Spinal cord (tissue), 10 donors: ENCODE results near the gene STARD3. TPM values are rescaled to one million over a fixed set of nuclear protein-coding genes. Genes with fewer than 3 reads are reported as not detected.
A peak's percentile ranks its signal among the peaks of the same experiment; 100 is the strongest.

ENCODE experiments used
- DNase-seq, 6 donors: peaks; one replicate each; pipeline versions ENCODE4 v3.0.0 to v3.0.0-alpha.2; 2013 to 2015; ENCODE audit warnings: low spot score in 6 of 6, low read depth in 4 of 6
- H3K27ac ChIP-seq: one replicate; pipeline ENCODE4 v1.5.1; 2013; ENCODE audit warnings: low read depth, low read length, control low read depth
- H3K27me3 ChIP-seq: one replicate; pipeline ENCODE4 v1.6.1; 2013; ENCODE audit warnings: low read length; ENCODE audit not compliant: control insufficient read depth, insufficient read depth
- H3K36me3 ChIP-seq: one replicate; pipeline ENCODE4 v1.6.1; 2013; ENCODE audit warnings: low read length; ENCODE audit not compliant: control insufficient read depth, insufficient read depth
- H3K4me1 ChIP-seq: one replicate; pipeline ENCODE4 v1.6.1; 2013; ENCODE audit warnings: low read length; ENCODE audit not compliant: control insufficient read depth, insufficient read depth
- H3K4me3 ChIP-seq: one replicate; pipeline ENCODE4 v1.5.1; 2013; ENCODE audit warnings: low read depth, low read length, control low read depth
- H3K9me3 ChIP-seq: one replicate; pipeline ENCODE4 v1.6.1; 2013; ENCODE audit warnings: low read length; ENCODE audit not compliant: control insufficient read depth, insufficient read depth
- WGBS: methylation state at CpG from one replicate; pipeline ENCODE4 v1.1.5; 2013; ENCODE audit warnings: missing lambda C conversion rate; ENCODE audit not compliant: insufficient coverage; 5-methylcytosine and 5-hydroxymethylcytosine counted together
- polyA plus RNA-seq, 2 donors: library from polyadenylated mRNA; unstranded; fragments of 120-200 nt; gene quantifications; one replicate each; pipeline ENCODE4 v1.2.1, GENCODE V29; 2013; ENCODE audit not compliant: insufficient read length in 2 of 2
- total RNA-seq, 2 donors: library from RNA; depleted of rRNA in 1 of 2; stranded (reverse); fragments of 120-200 nt in 1 of 2; fragments of >200 nt in 1 of 2; gene quantifications; one replicate each; pipeline versions ENCODE4 v1.2.3 to v1.2.4, GENCODE V29; 2013 to 2014
- donor health status: healthy.

STARD3 gene
- total and polyA plus RNA-seq, 4 donors, result 17.2 to 76.8 (median 49.4) TPM

GRCh38 chr17:39618956-39619785, 17.8 kb upstream of the STARD3 start:
- no peaks in the 10 kb centered on the region for H3K36me3 ChIP-seq
- 58% methylated on average over 6 of the region's 13 CpGs for WGBS
- H3K9me3 ChIP-seq, result no peaks in the 10 kb centered on the region
- peak overlapping the region; percentile 37 for H3K4me3 ChIP-seq
- H3K27me3 ChIP-seq, result peaks cover 6% of the 10 kb centered on the region
- no peak overlapping the region for H3K27ac ChIP-seq
- peak in 1 of 6 donors; percentile 43 for DNase-seq
- H3K4me1 ChIP-seq, result peaks cover 38% of the 10 kb centered on the region

- no CpG with 5 or more reads among the region's 1 CpG for WGBS
- no peak overlapping the region for H3K27ac ChIP-seq
- no peaks in the 10 kb centered on the region for H3K9me3 ChIP-seq
Observed at GRCh38 chr17:39619786-39620101, 17.2 kb upstream of the STARD3 start.

GRCh38 chr17:39621523-39622379, 15.2 kb upstream of the STARD3 start:
- Histone ChIP-seq H3K36me3 (no peaks in the 10 kb centered on the region), H3K27me3 (peaks cover 20% of the 10 kb centered on the region), H3K4me3 (no peak overlapping the region), H3K9me3 (no peaks in the 10 kb centered on the region), H3K4me1 (peaks cover 60% of the 10 kb centered on the region), H3K27ac (no peak overlapping the region)
- WGBS, result 6% methylated on average over 22 of the region's 26 CpGs
- peak; percentile 69 to 96 (median 82) for DNase-seq

More at GRCh38 chr17:39619786-39620101, 17.2 kb upstream of the STARD3 start:
- no peak overlapping the region for H3K4me3 ChIP-seq
- H3K4me1 ChIP-seq, result peaks cover 40% of the 10 kb centered on the region
- peaks cover 8% of the 10 kb centered on the region for H3K27me3 ChIP-seq
- no peak for DNase-seq
- H3K36me3 ChIP-seq, result no peaks in the 10 kb centered on the region

GRCh38 chr17:39622380-39623006, 14.5 kb upstream of the STARD3 start:
- no peak overlapping the region for H3K4me3 ChIP-seq
- 71% methylated on average over 6 of the region's 16 CpGs for WGBS
- peaks cover 25% of the 10 kb centered on the region for H3K27me3 ChIP-seq
- peaks cover 59% of the 10 kb centered on the region for H3K4me1 ChIP-seq
- H3K27ac ChIP-seq, result no peak overlapping the region
- no peaks in the 10 kb centered on the region for H3K36me3 ChIP-seq
- no peaks in the 10 kb centered on the region for H3K9me3 ChIP-seq
- no peak for DNase-seq

- Histone ChIP-seq H3K36me3 (no peaks in the 10 kb centered on the region), H3K4me1 (peaks cover 64% of the 10 kb centered on the region), H3K27me3 (peaks cover 32% of the 10 kb centered on the region), H3K9me3 (no peaks in the 10 kb centered on the region), H3K4me3 (no peak overlapping the region), H3K27ac (no peak overlapping the region)
- peak in 4 of 6 donors; percentile 64 to 92 (median 79) for DNase-seq
- WGBS, result 6% methylated on average over 7 of the region's 16 CpGs
Observed at GRCh38 chr17:39623356-39623950, 13.5 kb upstream of the STARD3 start.

GRCh38 chr17:39624313-39624712, 12.6 kb upstream of the STARD3 start:
- WGBS, result 56% methylated on average over 7 of the region's 8 CpGs
- peaks cover 64% of the 10 kb centered on the region for H3K4me1 ChIP-seq

GRCh38 chr17:39625198-39625785, 11.7 kb upstream of the STARD3 start:
- Histone ChIP-seq H3K4me3 (no peak overlapping the region), H3K27me3 (peaks cover 32% of the 10 kb centered on the region), H3K4me1 (peaks cover 69% of the 10 kb centered on the region), H3K27ac (no peak overlapping the region), H3K36me3 (peaks cover 4% of the 10 kb centered on the region), H3K9me3 (no peaks in the 10 kb centered on the region)
- peak in 1 of 6 donors; percentile 65 for DNase-seq
- 67% methylated on average over 3 of the region's 5 CpGs for WGBS

More at GRCh38 chr17:39624313-39624712, 12.6 kb upstream of the STARD3 start:
- no peaks in the 10 kb centered on the region for H3K36me3 ChIP-seq
- H3K27me3 ChIP-seq, result peaks cover 32% of the 10 kb centered on the region
- no peaks in the 10 kb centered on the region for H3K9me3 ChIP-seq
- H3K27ac ChIP-seq, result no peak overlapping the region
- no peak overlapping the region for H3K4me3 ChIP-seq
- DNase-seq, result no peak

- DNase-seq, result peak in 2 of 6 donors; percentile 68 to 84
- 10% methylated on average over 29 of the region's 29 CpGs for WGBS
- peaks cover 71% of the 10 kb centered on the region for H3K4me1 ChIP-seq
- no peak within 1 kb of the TSS for H3K27ac ChIP-seq
- H3K4me3 ChIP-seq, result peak within 1 kb of the TSS; percentile 51
- H3K36me3 ChIP-seq, result peaks cover 5% of the 10 kb centered on the region
- no peaks in the 10 kb centered on the region for H3K9me3 ChIP-seq
- H3K27me3 ChIP-seq, result peaks cover 32% of the 10 kb centered on the region
Observed at GRCh38 chr17:39626171-39627046, 10.5 kb upstream of the STARD3 start, which contains the start of gene PPP1R1B. PPP1R1B (plus strand) TSS chr17:39626952; CDS start chr17:39627393, 441 bp downstream.
